ENCODE results near the gene BLID.
A peak's percentile ranks its signal among the peaks of the same experiment; 100 is the strongest.

The BLID gene

GRCh38 chr11:122115524-122116379, at the start of gene BLID:
BLID (minus strand) TSS chr11:122116215; CDS start chr11:122115922, 293 bp downstream.
- DNase-seq: peak in 21 of 56 donors; percentile 8 to 68 (median 36)

GRCh38 chr11:122163053-122163819, 47.2 kb upstream of the BLID start:
- DNase-seq: no peak

GRCh38 chr11:122162095-122162494, 46.1 kb upstream of the BLID start:
- DNase-seq: no peak

- DNase-seq: no peak
These were observed 45.0 kb upstream of the BLID start for GRCh38 chr11:122160841-122161590.

- peak in 1 of 56 donors; percentile 39 for DNase-seq
These were observed 43.8 kb upstream of the BLID start for GRCh38 chr11:122159861-122160260.

- DNase-seq: peak in 40 of 56 donors; percentile 4 to 84 (median 46)
These were observed 43.2 kb upstream of the BLID start for GRCh38 chr11:122159173-122159721.

GRCh38 chr11:122158171-122158570, 42.2 kb upstream of the BLID start:
- DNase-seq: no peak

- no peak for DNase-seq
These were observed 41.7 kb upstream of the BLID start for GRCh38 chr11:122157653-122158161.

GRCh38 chr11:122156940-122157382, 40.9 kb upstream of the BLID start:
- peak in 13 of 56 donors; percentile 21 to 67 (median 29) for DNase-seq

GRCh38 chr11:122155765-122156527, 39.9 kb upstream of the BLID start:
- peak in 24 of 56 donors; percentile 13 to 66 (median 30) for DNase-seq

GRCh38 chr11:122154994-122155393, 39.0 kb upstream of the BLID start:
- DNase-seq: no peak

- no peak for DNase-seq
These were observed 38.2 kb upstream of the BLID start for GRCh38 chr11:122154227-122154626.

- DNase-seq: no peak
These were observed 37.7 kb upstream of the BLID start for GRCh38 chr11:122153746-122154145.

- DNase-seq: no peak
These were observed 34.5 kb upstream of the BLID start for GRCh38 chr11:122150216-122151124.

GRCh38 chr11:122149202-122149601, 33.2 kb upstream of the BLID start:
- no peak for DNase-seq

- no peak for DNase-seq
These were observed 30.5 kb upstream of the BLID start for GRCh38 chr11:122146475-122146874.

GRCh38 chr11:122145715-122146274, 29.8 kb upstream of the BLID start:
- DNase-seq: no peak

GRCh38 chr11:122144752-122145151, 28.7 kb upstream of the BLID start:
- no peak for DNase-seq

GRCh38 chr11:122141725-122142124, 25.7 kb upstream of the BLID start:
- DNase-seq: peak in 2 of 56 donors; percentile 11 to 31
